ENCODE measurements around the gene TBC1D21.

The TBC1D21 gene

DNA sequence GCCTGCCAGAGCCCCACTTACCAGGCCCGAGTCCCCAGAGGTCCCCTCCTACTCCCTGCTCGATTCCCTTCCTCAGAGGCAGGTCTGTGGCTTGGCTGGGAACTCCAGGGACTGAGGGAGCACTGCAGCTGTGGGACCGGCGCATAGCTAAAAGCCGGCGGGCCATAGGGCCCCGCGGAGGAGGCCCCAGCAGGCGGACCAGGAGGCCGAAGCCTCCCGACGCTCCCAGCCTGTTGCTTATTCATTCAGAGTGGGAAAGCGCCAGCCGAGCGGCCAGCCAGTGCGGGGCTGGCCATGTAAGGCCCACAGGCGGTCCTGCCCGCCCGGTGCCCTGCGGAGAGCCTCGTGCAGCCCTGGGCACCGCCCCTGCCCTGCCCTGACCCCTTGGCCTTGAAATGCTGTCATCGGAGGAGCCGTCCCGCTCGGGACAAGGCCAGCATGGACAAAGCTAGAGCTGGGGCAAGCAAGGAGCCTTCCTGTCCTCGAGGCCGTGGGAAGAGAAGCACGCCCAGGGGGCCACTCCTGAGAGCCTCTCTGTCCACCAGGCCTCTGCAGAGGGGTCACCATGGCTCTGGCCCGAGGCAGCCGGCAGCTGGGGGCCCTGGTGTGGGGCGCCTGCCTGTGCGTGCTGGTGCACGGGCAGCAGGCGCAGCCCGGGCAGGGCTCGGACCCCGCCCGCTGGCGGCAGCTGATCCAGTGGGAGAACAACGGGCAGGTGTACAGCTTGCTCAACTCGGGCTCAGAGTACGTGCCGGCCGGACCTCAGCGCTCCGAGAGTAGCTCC lies 53.0 kb downstream of the TBC1D21 start, which contains the start of gene LOXL1:
Gene LOXL1 (plus strand): TSS at position 244 of the 784 bp plus-strand sequence. CDS start 322 bp downstream, at position 566.
- ChIA-PET CTCF (interaction anchor here (0.6 to 3.6 kb wide), 10 partner anchors 12 to 700 kb away, joined by 3 to 39 read pairs (median 8); no protein-coding TSS in a partner anchor), POLR2A (interaction anchor here (0.6 to 2.6 kb wide), 8 partner anchors 10 to 117 kb away, joined by 3 to 7 read pairs (median 4); partner anchors contain the start of gene PML)
- Histone ChIP-seq H3K4me1 (ENCODE audit: control insufficient read depth, insufficient read depth, low read length) (peaks cover 29% of the 10 kb centered on the region), H3K27ac (ENCODE audit: extremely low read depth, low read depth, low read length) (peak within 1 kb of the TSS; percentile 75; the same call in 1 of the 2 replicates), H3K36me3 (ENCODE audit: control insufficient read depth in 2 of 2, insufficient read depth in 1 of 2, low read length in 2 of 2) (no peaks in the 10 kb centered on the region), H3K4me3 (ENCODE audit: low read depth, low read length) (peak within 1 kb of the TSS; percentile 49), H3K9me3 (ENCODE audit: control insufficient read depth, insufficient read depth, low read depth, low read length) (no peaks in the 10 kb centered on the region)
- TF ChIP-seq ZNF2 (tag by site-specific recombination; IDR thresholded peaks at IDR 0.05) = 0 out of 2 replicates have a peak, but pooled peaks have one; percentile 47
- no peak for TF ChIP-seq ZNF521 (tag by site-specific recombination; IDR thresholded peaks at IDR 0.05)
- no peak for TF ChIP-seq ZNF433 (tag by site-specific recombination; IDR thresholded peaks at IDR 0.05; ENCODE audit: low read depth)
- TF ChIP-seq KLF9 (tag by site-specific recombination; IDR thresholded peaks at IDR 0.05; ENCODE audit: low read depth) = 0 out of 2 replicates have a peak, but pooled peaks have one; percentile 27
- TF ChIP-seq, protein P1, sequence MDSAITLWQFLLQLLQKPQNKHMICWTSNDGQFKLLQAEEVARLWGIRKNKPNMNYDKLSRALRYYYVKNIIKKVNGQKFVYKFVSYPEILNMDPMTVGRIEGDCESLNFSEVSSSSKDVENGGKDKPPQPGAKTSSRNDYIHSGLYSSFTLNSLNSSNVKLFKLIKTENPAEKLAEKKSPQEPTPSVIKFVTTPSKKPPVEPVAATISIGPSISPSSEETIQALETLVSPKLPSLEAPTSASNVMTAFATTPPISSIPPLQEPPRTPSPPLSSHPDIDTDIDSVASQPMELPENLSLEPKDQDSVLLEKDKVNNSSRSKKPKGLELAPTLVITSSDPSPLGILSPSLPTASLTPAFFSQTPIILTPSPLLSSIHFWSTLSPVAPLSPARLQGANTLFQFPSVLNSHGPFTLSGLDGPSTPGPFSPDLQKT (IDR thresholded peaks at IDR 0.05; ENCODE audit: borderline replicate concordance, low read depth, low read length) = no peak
- TF ChIP-seq ZNF366 (tag by site-specific recombination; conservative IDR thresholded peaks at IDR 0.05) = no peak
- TF ChIP-seq ZNF391 (tag by site-specific recombination; IDR thresholded peaks at IDR 0.05; ENCODE audit: borderline replicate concordance, low read depth) = no peak
- TF ChIP-seq SCRT1 (tag by site-specific recombination; IDR thresholded peaks at IDR 0.05; ENCODE audit: borderline replicate concordance) = peak; percentile 96; the same call in 1 of the 2 replicates
- TF ChIP-seq ZNF791 (tag by site-specific recombination; IDR thresholded peaks at IDR 0.05) = no peak
- TF ChIP-seq ZNF280C (tag by site-specific recombination; IDR thresholded peaks at IDR 0.05) = no peak
- TF ChIP-seq ZNF48 (tag by site-specific recombination; IDR thresholded peaks at IDR 0.05) = no peak
- no peak for TF ChIP-seq MEIS1 (CRISPR knock-in tag; IDR thresholded peaks at IDR 0.05; ENCODE audit: borderline replicate concordance)
- TF ChIP-seq ZNF544 (tag by site-specific recombination; IDR thresholded peaks at IDR 0.05) = no peak
- no peak for TF ChIP-seq PRDM1 (tag by site-specific recombination; IDR thresholded peaks at IDR 0.05)
- TF ChIP-seq ZNF707 (tag by site-specific recombination; IDR thresholded peaks at IDR 0.05) = no peak
- no peak for TF ChIP-seq ZBTB21 (tag by site-specific recombination; IDR thresholded peaks at IDR 0.05)
- TF ChIP-seq ZNF660 (tag by site-specific recombination; IDR thresholded peaks at IDR 0.05) = peak; percentile 72
- TF ChIP-seq ZNF292 (tag by site-specific recombination; IDR thresholded peaks at IDR 0.05; ENCODE audit: borderline replicate concordance, low read depth) = no peak
- TF ChIP-seq YY2 (tag by site-specific recombination; IDR thresholded peaks at IDR 0.05) = no peak
- no peak for TF ChIP-seq ZNF785 (tag by site-specific recombination; IDR thresholded peaks at IDR 0.05)
- TF ChIP-seq ZFP37 (tag by site-specific recombination; IDR thresholded peaks at IDR 0.05) = no peak
- TF ChIP-seq ZNF621 (tag by site-specific recombination; IDR thresholded peaks at IDR 0.05) = no peak
- TF ChIP-seq KLF10 (tag by site-specific recombination; IDR thresholded peaks at IDR 0.05) = peak; percentile 51
- no peak for TF ChIP-seq ZSCAN4 (tag by site-specific recombination; IDR thresholded peaks at IDR 0.05)
- no peak for TF ChIP-seq ZNF112 (tag by site-specific recombination; IDR thresholded peaks at IDR 0.05)
- peak; percentile 74 for TF ChIP-seq SP7 (tag by site-specific recombination; IDR thresholded peaks at IDR 0.05)
- TF ChIP-seq FEZF1 (tag by site-specific recombination; IDR thresholded peaks at IDR 0.05) = no peak
- no peak for TF ChIP-seq ZNF530 (tag by site-specific recombination; IDR thresholded peaks at IDR 0.05; ENCODE audit: low read depth)
- TF ChIP-seq, protein P2, sequence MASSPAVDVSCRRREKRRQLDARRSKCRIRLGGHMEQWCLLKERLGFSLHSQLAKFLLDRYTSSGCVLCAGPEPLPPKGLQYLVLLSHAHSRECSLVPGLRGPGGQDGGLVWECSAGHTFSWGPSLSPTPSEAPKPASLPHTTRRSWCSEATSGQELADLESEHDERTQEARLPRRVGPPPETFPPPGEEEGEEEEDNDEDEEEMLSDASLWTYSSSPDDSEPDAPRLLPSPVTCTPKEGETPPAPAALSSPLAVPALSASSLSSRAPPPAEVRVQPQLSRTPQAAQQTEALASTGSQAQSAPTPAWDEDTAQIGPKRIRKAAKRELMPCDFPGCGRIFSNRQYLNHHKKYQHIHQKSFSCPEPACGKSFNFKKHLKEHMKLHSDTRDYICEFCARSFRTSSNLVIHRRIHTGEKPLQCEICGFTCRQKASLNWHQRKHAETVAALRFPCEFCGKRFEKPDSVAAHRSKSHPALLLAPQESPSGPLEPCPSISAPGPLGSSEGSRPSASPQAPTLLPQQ (tag by site-specific recombination; IDR thresholded peaks at IDR 0.05) = peak; percentile 90
- TF ChIP-seq ZNF350 (tag by site-specific recombination; IDR thresholded peaks at IDR 0.05) = no peak
- no peak for TF ChIP-seq ZNF324 (tag by site-specific recombination; IDR thresholded peaks at IDR 0.05)
- TF ChIP-seq, protein P3, sequence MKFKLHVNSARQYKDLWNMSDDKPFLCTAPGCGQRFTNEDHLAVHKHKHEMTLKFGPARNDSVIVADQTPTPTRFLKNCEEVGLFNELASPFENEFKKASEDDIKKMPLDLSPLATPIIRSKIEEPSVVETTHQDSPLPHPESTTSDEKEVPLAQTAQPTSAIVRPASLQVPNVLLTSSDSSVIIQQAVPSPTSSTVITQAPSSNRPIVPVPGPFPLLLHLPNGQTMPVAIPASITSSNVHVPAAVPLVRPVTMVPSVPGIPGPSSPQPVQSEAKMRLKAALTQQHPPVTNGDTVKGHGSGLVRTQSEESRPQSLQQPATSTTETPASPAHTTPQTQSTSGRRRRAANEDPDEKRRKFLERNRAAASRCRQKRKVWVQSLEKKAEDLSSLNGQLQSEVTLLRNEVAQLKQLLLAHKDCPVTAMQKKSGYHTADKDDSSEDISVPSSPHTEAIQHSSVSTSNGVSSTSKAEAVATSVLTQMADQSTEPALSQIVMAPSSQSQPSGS (tag by site-specific recombination; IDR thresholded peaks at IDR 0.05; ENCODE audit: low read depth) = no peak

Measured in HEK293 (cell line).